Measurements from ENCODE around the gene KIRREL1.

KIRREL1 gene

GRCh38 chr1:157978586-157979403, 14.7 kb upstream of the KIRREL1 start:
- no peaks in the 10 kb centered on the region for H3K36me3 Mint-ChIP-seq (ENCODE audit: insufficient read depth)
- H3K4me1 Mint-ChIP-seq = no peaks in the 10 kb centered on the region
- H3K27me3 Mint-ChIP-seq = peaks cover 55% of the 10 kb centered on the region
- no peak overlapping the region for H3K4me3 Mint-ChIP-seq
- DNase-seq (ENCODE audit: low spot score in 2 of 2) = no peak
- no peak for ATAC-seq (replicated peaks; ENCODE audit: extremely low read depth, poor library complexity, severe bottlenecking)
- H3K27ac Mint-ChIP-seq (ENCODE audit: low read depth) = no peak overlapping the region
- no peaks in the 10 kb centered on the region for H3K9me3 Mint-ChIP-seq

DNA sequence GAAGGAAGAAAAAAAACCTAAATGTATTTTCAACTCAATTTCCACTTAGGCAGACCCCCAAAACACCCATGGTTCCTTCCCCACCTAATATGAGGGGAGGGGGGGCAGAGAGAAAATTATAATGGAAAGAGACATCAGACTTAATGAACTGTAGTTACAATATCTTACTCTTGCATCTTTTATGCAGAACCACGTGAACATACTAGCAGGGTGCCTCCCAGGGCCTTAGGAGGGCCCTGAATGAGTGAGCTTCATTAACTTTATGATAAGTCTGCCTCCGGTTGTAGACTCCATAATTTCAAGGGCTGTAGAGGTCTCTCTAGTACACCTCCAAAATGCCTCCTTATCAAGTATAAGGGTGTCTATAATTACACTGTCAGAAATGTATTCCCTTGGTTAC, 11.3 kb upstream of the KIRREL1 start:
- Mint-ChIP-seq H3K36me3 (ENCODE audit: insufficient read depth) (no peaks in the 10 kb centered on the region), H3K27me3 (peaks cover 60% of the 10 kb centered on the region), H3K4me1 (no peaks in the 10 kb centered on the region), H3K4me3 (no peak overlapping the region), H3K9me3 (no peaks in the 10 kb centered on the region), H3K27ac (ENCODE audit: low read depth) (no peak overlapping the region)
- no peak for DNase-seq (ENCODE audit: low spot score in 2 of 2)
- no peak for ATAC-seq (replicated peaks; ENCODE audit: extremely low read depth, poor library complexity, severe bottlenecking)

GRCh38 chr1:157983787-157984186, 9.7 kb upstream of the KIRREL1 start:
- no peak for ATAC-seq (replicated peaks; ENCODE audit: extremely low read depth, poor library complexity, severe bottlenecking)
- H3K36me3 Mint-ChIP-seq (ENCODE audit: insufficient read depth) = no peaks in the 10 kb centered on the region

GRCh38 chr1:157984469-157984868, 9.0 kb upstream of the KIRREL1 start:
- ATAC-seq (replicated peaks; ENCODE audit: extremely low read depth, poor library complexity, severe bottlenecking) (no peak), DNase-seq (ENCODE audit: low spot score in 2 of 2) (no peak)
- Mint-ChIP-seq H3K36me3 (ENCODE audit: insufficient read depth) (no peaks in the 10 kb centered on the region), H3K4me3 (no peak overlapping the region), H3K9me3 (no peaks in the 10 kb centered on the region), H3K4me1 (no peaks in the 10 kb centered on the region), H3K27me3 (peaks cover 59% of the 10 kb centered on the region), H3K27ac (ENCODE audit: low read depth) (no peak overlapping the region)

More at GRCh38 chr1:157983787-157984186, 9.7 kb upstream of the KIRREL1 start:
- no peaks in the 10 kb centered on the region for H3K4me1 Mint-ChIP-seq
- no peaks in the 10 kb centered on the region for H3K9me3 Mint-ChIP-seq
- peaks cover 59% of the 10 kb centered on the region for H3K27me3 Mint-ChIP-seq
- no peak overlapping the region for H3K4me3 Mint-ChIP-seq
- DNase-seq (ENCODE audit: low spot score in 2 of 2) = no peak
- H3K27ac Mint-ChIP-seq (ENCODE audit: low read depth) = no peak overlapping the region

- H3K4me3 Mint-ChIP-seq = no peak overlapping the region
- H3K36me3 Mint-ChIP-seq (ENCODE audit: insufficient read depth) = no peaks in the 10 kb centered on the region
- no peaks in the 10 kb centered on the region for H3K4me1 Mint-ChIP-seq
- ATAC-seq (replicated peaks; ENCODE audit: extremely low read depth, poor library complexity, severe bottlenecking) (no peak), DNase-seq (ENCODE audit: low spot score in 2 of 2) (no peak)
- no peaks in the 10 kb centered on the region for H3K9me3 Mint-ChIP-seq
- H3K27me3 Mint-ChIP-seq = peaks cover 67% of the 10 kb centered on the region
- no peak overlapping the region for H3K27ac Mint-ChIP-seq (ENCODE audit: low read depth)
Measured at GRCh38 chr1:157985473-157985872, 8.0 kb upstream of the KIRREL1 start.

DNA sequence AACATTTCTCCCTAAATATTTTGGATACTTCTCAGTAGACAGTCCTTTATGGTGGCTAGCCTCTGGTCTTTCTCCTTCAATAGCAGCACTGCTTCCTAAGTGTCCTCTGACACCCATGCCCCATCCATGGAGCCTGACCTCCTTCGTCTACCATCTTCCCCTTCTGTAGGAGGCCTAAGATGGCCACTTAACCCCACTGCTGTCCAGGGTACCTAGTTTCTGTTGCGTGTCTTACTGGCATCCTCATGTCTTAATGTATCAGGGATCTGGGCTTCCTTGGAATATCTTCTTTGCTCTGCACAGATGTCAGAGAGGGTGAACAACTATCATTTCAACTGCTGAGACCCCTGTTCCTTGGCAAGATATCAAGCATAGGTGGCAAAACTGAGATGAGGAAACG, 5.4 kb upstream of the KIRREL1 start:
- Mint-ChIP-seq H3K9me3 (no peaks in the 10 kb centered on the region), H3K27me3 (peaks cover 79% of the 10 kb centered on the region), H3K4me1 (peaks cover 8% of the 10 kb centered on the region), H3K27ac (ENCODE audit: low read depth) (no peak overlapping the region), H3K4me3 (no peak overlapping the region), H3K36me3 (ENCODE audit: insufficient read depth) (no peaks in the 10 kb centered on the region)
- DNase-seq (ENCODE audit: low spot score in 2 of 2) = no peak
- ATAC-seq (replicated peaks; ENCODE audit: extremely low read depth, poor library complexity, severe bottlenecking) = no peak

DNA sequence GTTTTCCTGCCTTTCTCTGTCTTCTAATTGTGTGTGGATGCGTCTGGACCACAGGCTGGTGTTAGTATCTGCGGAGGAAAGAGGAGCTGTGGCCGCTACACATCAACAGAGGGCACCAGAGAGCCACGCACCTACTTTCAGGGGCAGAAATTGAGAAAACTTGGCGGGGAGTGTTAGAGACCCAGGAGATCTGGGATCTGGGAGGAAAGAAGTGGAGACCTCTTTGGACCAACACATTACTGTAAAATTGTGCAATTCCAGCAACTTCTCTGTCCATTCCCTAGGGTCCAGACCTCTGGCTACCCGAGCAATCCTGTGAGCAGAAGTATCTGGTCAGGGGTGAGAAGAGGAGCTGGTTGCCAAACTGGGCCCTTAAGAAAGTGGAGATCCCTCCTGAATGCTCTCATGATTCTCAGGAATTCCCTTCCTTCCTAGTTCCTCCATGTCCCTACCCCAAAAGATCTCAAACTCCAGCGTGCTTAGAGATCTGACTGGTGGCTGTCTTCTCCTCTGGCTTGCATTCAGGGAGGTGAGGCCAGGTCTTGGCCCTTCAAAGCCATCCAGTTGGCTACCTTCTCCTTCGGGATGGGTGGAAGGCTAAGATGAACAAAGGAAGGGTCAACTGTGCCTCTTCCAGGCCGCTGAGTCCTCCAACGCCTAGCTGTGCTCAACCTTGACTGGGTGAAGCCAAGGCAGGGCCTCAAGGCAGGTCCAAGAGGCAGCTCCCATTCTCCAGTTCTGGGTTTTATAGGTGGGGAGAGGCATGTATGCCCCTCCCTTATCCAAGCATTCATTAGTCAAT, 1.2 kb upstream of the KIRREL1 start:
- Mint-ChIP-seq H3K4me3 (no peak overlapping the region), H3K36me3 (ENCODE audit: insufficient read depth) (no peaks in the 10 kb centered on the region), H3K9me3 (no peaks in the 10 kb centered on the region), H3K27me3 (peaks cover 78% of the 10 kb centered on the region), H3K4me1 (peaks cover 12% of the 10 kb centered on the region), H3K27ac (ENCODE audit: low read depth) (no peak overlapping the region)
- DNase-seq (ENCODE audit: low spot score in 2 of 2) (peak in 1 of 2 donors; percentile 16), ATAC-seq (replicated peaks; ENCODE audit: extremely low read depth, poor library complexity, severe bottlenecking) (no peak)

- Mint-ChIP-seq H3K9me3 (no peaks in the 10 kb centered on the region), H3K27me3 (peaks cover 74% of the 10 kb centered on the region), H3K4me3 (peak overlapping the region; percentile 41), H3K4me1 (peaks cover 12% of the 10 kb centered on the region), H3K27ac (ENCODE audit: low read depth) (no peak overlapping the region), H3K36me3 (ENCODE audit: insufficient read depth) (no peaks in the 10 kb centered on the region)
- DNase-seq (ENCODE audit: low spot score in 2 of 2) (no peak), ATAC-seq (replicated peaks; ENCODE audit: extremely low read depth, poor library complexity, severe bottlenecking) (no peak)
Measured at GRCh38 chr1:157992833-157993146, 655 bp upstream of the KIRREL1 start.

GRCh38 chr1:157993918-157994605, 617 bp downstream of the KIRREL1 start:
- ATAC-seq (replicated peaks; ENCODE audit: extremely low read depth, poor library complexity, severe bottlenecking) = no peak
- Mint-ChIP-seq H3K27ac (ENCODE audit: low read depth) (no peak overlapping the region), H3K36me3 (ENCODE audit: insufficient read depth) (no peaks in the 10 kb centered on the region), H3K4me1 (peaks cover 12% of the 10 kb centered on the region), H3K4me3 (peak overlapping the region; percentile 1), H3K27me3 (peaks cover 68% of the 10 kb centered on the region), H3K9me3 (no peaks in the 10 kb centered on the region)
- no peak for DNase-seq (ENCODE audit: low spot score in 2 of 2)

DNA sequence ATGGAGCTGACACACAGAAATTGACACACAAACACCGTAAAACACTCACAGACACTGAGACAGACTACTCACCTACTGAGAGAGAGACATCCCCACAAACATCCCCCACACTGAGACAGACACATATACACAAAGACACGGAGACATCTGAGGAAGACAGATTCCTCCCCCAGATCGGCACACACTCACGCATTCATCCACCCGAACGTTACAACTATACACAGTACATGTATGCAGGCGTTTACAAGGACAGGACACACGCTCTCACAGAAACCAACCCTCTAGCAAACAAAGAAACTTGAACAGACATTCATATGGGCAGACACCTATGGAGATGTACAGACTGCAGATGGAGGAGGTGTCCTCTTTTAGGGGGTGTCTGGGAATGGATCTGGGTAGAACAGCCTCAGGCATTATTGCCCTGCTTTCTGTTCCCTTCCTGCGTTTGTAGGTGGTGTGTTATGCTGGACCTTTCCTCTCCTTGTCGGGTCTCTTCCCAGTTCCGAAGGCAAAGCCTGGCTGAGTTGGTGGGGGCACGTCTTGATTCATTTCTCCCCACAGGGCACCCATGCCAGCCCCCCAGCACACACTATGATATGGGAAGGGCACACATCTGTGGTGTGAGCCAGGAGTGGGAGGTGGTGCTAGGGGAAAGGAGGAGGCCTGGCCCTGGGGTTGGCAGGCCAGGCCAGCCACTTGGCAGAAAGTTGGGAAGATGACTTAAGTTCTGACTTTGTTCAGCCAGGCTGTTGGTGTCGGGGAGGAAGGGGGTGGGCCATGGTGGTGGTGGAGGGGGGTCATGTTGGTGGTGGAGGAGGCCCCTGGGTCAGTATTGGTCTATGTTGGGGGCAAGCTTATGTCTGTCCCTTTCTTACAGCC, 1.5 kb downstream of the KIRREL1 start:
- Mint-ChIP-seq H3K9me3 (no peaks in the 10 kb centered on the region), H3K27me3 (peaks cover 68% of the 10 kb centered on the region), H3K4me3 (peak overlapping the region; percentile 1), H3K27ac (ENCODE audit: low read depth) (no peak overlapping the region), H3K36me3 (ENCODE audit: insufficient read depth) (no peaks in the 10 kb centered on the region), H3K4me1 (peaks cover 12% of the 10 kb centered on the region)
- no peak for DNase-seq (ENCODE audit: low spot score in 2 of 2)
- ATAC-seq (replicated peaks; ENCODE audit: extremely low read depth, poor library complexity, severe bottlenecking) = no peak

DNA sequence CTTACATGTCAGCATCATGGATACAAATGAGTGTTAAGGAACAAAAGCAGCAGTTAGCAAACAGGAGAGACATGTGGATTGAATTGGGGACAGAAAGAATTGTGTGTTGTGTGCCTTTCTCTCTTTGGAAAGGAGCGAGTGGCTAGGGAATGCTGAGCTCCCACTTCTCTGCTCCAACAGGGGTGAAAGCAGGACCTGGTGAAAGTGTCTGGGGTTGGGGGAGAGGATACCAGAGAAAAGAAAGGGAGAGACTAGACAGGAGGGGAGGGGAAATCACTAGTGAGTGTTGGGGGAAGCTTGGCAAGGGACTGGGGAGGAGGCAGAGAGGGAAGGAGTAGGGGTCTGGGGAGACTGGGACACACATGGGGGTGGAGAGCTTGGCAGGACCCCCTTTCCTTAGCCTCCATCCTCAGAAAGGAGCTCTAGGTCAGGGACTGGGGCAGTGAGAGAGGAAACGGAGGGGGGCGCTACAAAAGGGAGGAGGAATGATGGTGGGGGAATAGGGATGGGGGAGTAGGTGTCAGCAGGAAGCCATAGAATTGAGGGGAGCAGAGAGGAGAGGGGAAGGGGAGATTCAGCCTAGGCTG, 2.2 kb downstream of the KIRREL1 start:
- H3K27me3 Mint-ChIP-seq = peaks cover 68% of the 10 kb centered on the region
- H3K4me1 Mint-ChIP-seq = peaks cover 12% of the 10 kb centered on the region
- no peaks in the 10 kb centered on the region for H3K9me3 Mint-ChIP-seq
- H3K4me3 Mint-ChIP-seq = no peak overlapping the region
- H3K27ac Mint-ChIP-seq (ENCODE audit: low read depth) = no peak overlapping the region
- no peak for ATAC-seq (replicated peaks; ENCODE audit: extremely low read depth, poor library complexity, severe bottlenecking)
- H3K36me3 Mint-ChIP-seq (ENCODE audit: insufficient read depth) = no peaks in the 10 kb centered on the region
- no peak for DNase-seq (ENCODE audit: low spot score in 2 of 2)

- H3K4me3 Mint-ChIP-seq = no peak overlapping the region
- peaks cover 68% of the 10 kb centered on the region for H3K27me3 Mint-ChIP-seq
- H3K4me1 Mint-ChIP-seq = peaks cover 12% of the 10 kb centered on the region
- ATAC-seq (replicated peaks; ENCODE audit: extremely low read depth, poor library complexity, severe bottlenecking) (no peak), DNase-seq (ENCODE audit: low spot score in 2 of 2) (no peak)
- no peak overlapping the region for H3K27ac Mint-ChIP-seq (ENCODE audit: low read depth)
- H3K36me3 Mint-ChIP-seq (ENCODE audit: insufficient read depth) = no peaks in the 10 kb centered on the region
- H3K9me3 Mint-ChIP-seq = no peaks in the 10 kb centered on the region
Measured at GRCh38 chr1:157996433-157996832, 3.0 kb downstream of the KIRREL1 start.

All from central memory CD8-positive, alpha-beta T cell (primary cell).